CD14-positive monocyte (primary cell): ENCODE measurements around the gene PSTPIP1. TPM values are rescaled to one million over a fixed set of nuclear protein-coding genes. Genes with fewer than 3 reads are reported as not detected.

Source experiments
- DNase-seq, 3 donors: peaks; one replicate each; pipeline ENCODE4 v3.0.0-alpha.2; 2011 to 2022
- H2AFZ ChIP-seq: 2 replicates; pipeline ENCODE4 v1.6.0; 2012; ENCODE audit warnings: mild to moderate bottlenecking, low read depth, low read length, inconsistent platforms; ENCODE audit not compliant: insufficient read depth, poor library complexity, severe bottlenecking
- H3K27ac ChIP-seq, 2 donors: 1 replicate in 1 of 2; 2 replicates in 1 of 2; pipeline ENCODE4 v1.5.1; 2012 to 2013; ENCODE audit warnings: low read length in 2 of 2, control low read depth in 1 of 2, inconsistent platforms in 1 of 2, low read depth in 1 of 2, mild to moderate bottlenecking in 1 of 2
- H3K27me3 ChIP-seq, 2 donors: one replicate each; pipeline versions ENCODE4 v1.6.0 to v1.6.1; 2011 to 2013; ENCODE audit warnings: low read length in 2 of 2; ENCODE audit not compliant: control insufficient read depth in 2 of 2, insufficient read depth in 2 of 2
- H3K36me3 ChIP-seq, 2 donors: replicated peaks in 1 of 2; 1 replicate in 1 of 2; 2 replicates in 1 of 2; pipeline versions ENCODE4 v1.5.1 to v1.6.1; 2012 to 2013; ENCODE audit warnings: low read length in 2 of 2, control low read depth in 1 of 2, inconsistent platforms in 1 of 2, mild to moderate bottlenecking in 1 of 2; ENCODE audit not compliant: insufficient read depth in 2 of 2, control insufficient read depth in 1 of 2
- H3K4me1 ChIP-seq, 2 donors: 1 replicate in 1 of 2; 2 replicates in 1 of 2; pipeline versions ENCODE4 v1.5.1 to v1.6.1; 2012 to 2013; ENCODE audit warnings: low read length in 2 of 2, control low read depth in 1 of 2, inconsistent platforms in 1 of 2, mild to moderate bottlenecking in 1 of 2, moderate library complexity in 1 of 2; ENCODE audit not compliant: insufficient read depth in 2 of 2, control insufficient read depth in 1 of 2
- H3K4me2 ChIP-seq: replicated peaks from 2 replicates; pipeline ENCODE3; 2012; ENCODE audit warnings: low read length, moderate library complexity, mild to moderate bottlenecking; ENCODE audit not compliant: poor library complexity, severe bottlenecking; ENCODE audit errors: extremely low read depth
- H3K4me3 ChIP-seq, 3 experiments: fragments of 200-600 bp in 1 of 3; sonication (generic) in 1 of 3; replicated peaks in 1 of 3; 1 replicate in 2 of 3; 2 replicates in 1 of 3; pipeline ENCODE4 v1.5.1; 2011 to 2013; ENCODE audit warnings: low read length in 3 of 3, mild to moderate bottlenecking in 3 of 3, control low read depth in 2 of 3, low read depth in 2 of 3, inconsistent platforms in 1 of 3, moderate library complexity in 1 of 3
- H3K79me2 ChIP-seq: 2 replicates; pipeline ENCODE4 v1.6.0; 2012; ENCODE audit warnings: mild to moderate bottlenecking, control low read depth, inconsistent platforms, low read length, moderate library complexity; ENCODE audit not compliant: insufficient read depth
- H3K9ac ChIP-seq: 2 replicates; pipeline ENCODE4 v1.6.0; 2017; ENCODE audit warnings: low read length, mild to moderate bottlenecking; ENCODE audit not compliant: insufficient read depth, poor library complexity, severe bottlenecking
- H3K9me3 ChIP-seq, 2 donors: replicated peaks in 1 of 2; 1 replicate in 1 of 2; 2 replicates in 1 of 2; pipeline versions ENCODE4 v1.5.1 to v1.6.1; 2012 to 2013; ENCODE audit warnings: low read length in 2 of 2, control low read depth in 1 of 2; ENCODE audit not compliant: control insufficient read depth in 1 of 2, insufficient read depth in 1 of 2
- H4K20me1 ChIP-seq: 2 replicates; pipeline ENCODE4 v1.6.0; 2012; ENCODE audit warnings: mild to moderate bottlenecking, low read length, control low read depth, moderate library complexity; ENCODE audit not compliant: insufficient read depth
- H3K27ac Mint-ChIP-seq, 7 donors: one replicate each; pipeline ENCODE4 v1.8.0; 2020; ENCODE audit warnings: mild to moderate bottlenecking in 7 of 7, mixed read lengths in 7 of 7, moderate library complexity in 6 of 7, inconsistent platforms in 2 of 7
- H3K27me3 Mint-ChIP-seq, 3 donors: one replicate each; pipeline ENCODE4 v1.8.0; 2021 to 2022; ENCODE audit warnings: low read depth in 3 of 3, mild to moderate bottlenecking in 3 of 3, mixed read lengths in 3 of 3, moderate library complexity in 3 of 3, inconsistent platforms in 1 of 3
- H3K36me3 Mint-ChIP-seq, 2 donors: one replicate each; pipeline ENCODE4 v1.8.0; 2020; ENCODE audit warnings: mixed read lengths in 2 of 2, inconsistent platforms in 1 of 2, mild to moderate bottlenecking in 1 of 2
- H3K4me1 Mint-ChIP-seq: one replicate; pipeline ENCODE4 v1.8.0; 2020; ENCODE audit warnings: mild to moderate bottlenecking, mixed read lengths
- H3K4me3 Mint-ChIP-seq, 2 donors: one replicate each; pipeline ENCODE4 v1.8.0; 2020; ENCODE audit warnings: mild to moderate bottlenecking in 2 of 2, mixed read lengths in 2 of 2, moderate library complexity in 1 of 2
- H3K9me3 Mint-ChIP-seq, 7 donors: one replicate each; pipeline ENCODE4 v1.8.0; 2020 to 2022; ENCODE audit warnings: mixed read lengths in 7 of 7, mild to moderate bottlenecking in 6 of 7, moderate library complexity in 6 of 7, inconsistent platforms in 2 of 7
- WGBS: methylation state at CpG from one replicate; pipeline ENCODE4 v1.1.5; 2013; ENCODE audit warnings: missing lambda C conversion rate; ENCODE audit not compliant: insufficient coverage; 5-methylcytosine and 5-hydroxymethylcytosine counted together
- intact Hi-C, 2 donors: fragments of 100-400 bp; cut with micrococcal nuclease; formaldehyde crosslinking; loops; one replicate each; pipeline versions ENCODE4 v1.15.0 to v1.15.1; 2023
- polyA plus RNA-seq, 3 donors: library from polyadenylated mRNA; depleted of rRNA in 1 of 3; unstranded in 2 of 3; stranded (reverse) in 1 of 3; fragments of 300-500 nt in 2 of 3; fragments of >200 nt in 1 of 3; fragmentation: Illumina TruSeq in 2 of 3; gene quantifications; 1 replicate in 2 of 3; 2 replicates in 1 of 3; pipeline ENCODE4 v1.2.3, GENCODE V29; 2012 to 2021
- TF ChIP-seq, protein P1 (sequence below): fragments of 200-600 bp; IDR thresholded peaks from one replicate; pipeline ENCODE4 v1.8.0; 2022; ENCODE audit warnings: antibody characterized with exemption, mild to moderate bottlenecking

The PSTPIP1 gene
- polyA plus RNA-seq, 3 donors, result 85.9 to 183 (median 86.8) TPM

- H3K27ac ChIP-seq, result no peak overlapping the region
- H3K27me3 ChIP-seq, result no peaks in the 10 kb centered on the region
- peaks cover 13 to 17% of the 10 kb centered on the region in 2 donors for H3K4me1 ChIP-seq
- no peaks in the 10 kb centered on the region for H3K36me3 Mint-ChIP-seq
- intact Hi-C loops, result loop anchor here in 1 of 2 donors (10.0 kb wide), 1 partner anchor 108 kb away; no protein-coding TSS in a partner anchor
- no peaks in the 10 kb centered on the region for H3K36me3 ChIP-seq
- H3K9me3 Mint-ChIP-seq, result peaks cover 0 to 3% (median 0%) of the 10 kb centered on the region in 7 donors
- H3K4me1 Mint-ChIP-seq, result peaks cover 12% of the 10 kb centered on the region
- no peak overlapping the region for H3K9ac ChIP-seq
- DNase-seq, result no peak
- no peaks in the 10 kb centered on the region for H3K9me3 ChIP-seq
- no peak overlapping the region for H3K27ac Mint-ChIP-seq
- peaks cover 0 to 7% (median 6%) of the 10 kb centered on the region in 3 donors for H3K27me3 Mint-ChIP-seq
- no peaks in the 10 kb centered on the region for H4K20me1 ChIP-seq
- H3K79me2 ChIP-seq, result no peaks in the 10 kb centered on the region
- TF ChIP-seq, protein P1, sequence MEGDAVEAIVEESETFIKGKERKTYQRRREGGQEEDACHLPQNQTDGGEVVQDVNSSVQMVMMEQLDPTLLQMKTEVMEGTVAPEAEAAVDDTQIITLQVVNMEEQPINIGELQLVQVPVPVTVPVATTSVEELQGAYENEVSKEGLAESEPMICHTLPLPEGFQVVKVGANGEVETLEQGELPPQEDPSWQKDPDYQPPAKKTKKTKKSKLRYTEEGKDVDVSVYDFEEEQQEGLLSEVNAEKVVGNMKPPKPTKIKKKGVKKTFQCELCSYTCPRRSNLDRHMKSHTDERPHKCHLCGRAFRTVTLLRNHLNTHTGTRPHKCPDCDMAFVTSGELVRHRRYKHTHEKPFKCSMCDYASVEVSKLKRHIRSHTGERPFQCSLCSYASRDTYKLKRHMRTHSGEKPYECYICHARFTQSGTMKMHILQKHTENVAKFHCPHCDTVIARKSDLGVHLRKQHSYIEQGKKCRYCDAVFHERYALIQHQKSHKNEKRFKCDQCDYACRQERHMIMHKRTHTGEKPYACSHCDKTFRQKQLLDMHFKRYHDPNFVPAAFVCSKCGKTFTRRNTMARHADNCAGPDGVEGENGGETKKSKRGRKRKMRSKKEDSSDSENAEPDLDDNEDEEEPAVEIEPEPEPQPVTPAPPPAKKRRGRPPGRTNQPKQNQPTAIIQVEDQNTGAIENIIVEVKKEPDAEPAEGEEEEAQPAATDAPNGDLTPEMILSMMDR, result no peak
- no peak overlapping the region for H3K4me3 ChIP-seq
- no peak overlapping the region for H2AFZ ChIP-seq
- H3K4me2 ChIP-seq, result no peak overlapping the region
- 100% methylated on average over 3 of the region's 4 CpGs for WGBS
- H3K4me3 Mint-ChIP-seq, result no peak overlapping the region
Measured at GRCh38 chr15:77076323-77076915, 81.5 kb downstream of the PSTPIP1 start.

GRCh38 chr15:77081971-77082370, 87.0 kb downstream of the PSTPIP1 start:
- Mint-ChIP-seq H3K4me1 (peaks cover 36% of the 10 kb centered on the region), H3K4me3 (no peak overlapping the region), H3K9me3 (peaks cover 0 to 3% (median 2%) of the 10 kb centered on the region in 7 donors), H3K36me3 (no peaks in the 10 kb centered on the region), H3K27me3 (peaks cover 0 to 8% (median 5%) of the 10 kb centered on the region in 3 donors), H3K27ac (peak overlapping the region in 1 of 7 donors; percentile 28)
- no peak overlapping the region for H3K27ac ChIP-seq
- no peaks in the 10 kb centered on the region for H3K36me3 ChIP-seq
- no peaks in the 10 kb centered on the region for H3K79me2 ChIP-seq
- intact Hi-C loops, result no loop called here
- H3K27me3 ChIP-seq, result no peaks in the 10 kb centered on the region
- H3K9ac ChIP-seq, result no peak overlapping the region
- 89% methylated on average over 5 of the region's 5 CpGs for WGBS
- no peaks in the 10 kb centered on the region for H3K9me3 ChIP-seq
- H4K20me1 ChIP-seq, result no peaks in the 10 kb centered on the region
- no peak overlapping the region for H2AFZ ChIP-seq
- peaks cover 24 to 40% of the 10 kb centered on the region in 2 donors for H3K4me1 ChIP-seq
- no peak overlapping the region for H3K4me2 ChIP-seq
- DNase-seq, result no peak
- TF ChIP-seq, protein P1, result no peak
- no peak overlapping the region for H3K4me3 ChIP-seq
